Hematopoietic multipotent progenitor cell treated with erythropoietin and hydrocortisone succinate and interleukin-3 and kit ligand, for 15 days (in vitro differentiated cells): ENCODE data around the gene ARFGAP1.
"Not testable (repeated sequence)": the region's sequence is repeated elsewhere in the genome, so short reads cannot be mapped to it uniquely, and the experiment has no call there.

Source experiments
- DNase-seq: peaks from one replicate; pipeline ENCODE4 v3.0.0-alpha.2; 2015; ENCODE audit warnings: low spot score

Gene ARFGAP1

DNA sequence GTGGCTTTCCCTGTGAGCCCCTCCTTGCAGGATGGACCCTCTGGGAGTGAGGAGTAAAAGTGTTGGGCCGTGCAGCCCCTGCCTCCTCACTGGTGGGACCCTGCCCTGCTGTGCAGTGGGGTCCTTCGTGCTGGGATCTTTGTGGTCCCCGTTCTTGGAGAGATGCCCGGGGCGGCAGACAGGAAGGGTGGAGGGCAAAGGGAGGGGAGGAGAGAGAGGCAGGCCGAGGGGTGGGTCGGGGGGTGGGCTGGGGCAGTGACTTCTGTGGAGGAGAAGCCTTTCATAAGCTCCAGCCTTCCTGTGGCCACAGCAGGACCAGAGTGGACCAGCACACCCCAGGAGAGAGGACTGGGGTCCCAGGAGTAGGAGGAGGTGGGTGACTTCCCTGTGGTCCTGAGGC lies 20.3 kb downstream of the ARFGAP1 start, which contains the start of gene COL20A1:
Gene COL20A1 (plus strand): TSS at position 283 of the 400 bp plus-strand sequence. CDS start 1,922 bp downstream, outside the sequence.
- no peak for DNase-seq

DNA sequence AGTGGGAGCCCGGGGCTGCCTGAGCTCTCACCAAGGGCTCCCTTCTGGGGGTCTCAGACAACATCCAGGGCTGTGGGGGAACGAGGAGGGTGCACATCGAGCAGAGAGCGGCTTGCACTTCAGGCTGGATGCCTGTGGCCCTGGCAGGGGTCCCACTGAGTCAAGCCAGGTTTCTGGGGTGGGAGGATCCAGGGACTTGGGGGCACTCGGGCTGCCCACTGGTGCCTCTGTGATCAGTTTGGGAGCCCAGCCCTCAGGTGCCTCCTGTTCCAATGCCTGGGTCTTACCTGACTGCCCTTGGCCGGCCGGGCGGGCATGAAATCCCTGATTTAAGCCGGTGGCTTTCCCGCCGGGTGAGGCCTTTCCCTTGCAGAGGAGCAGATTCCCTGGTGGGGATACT lies 20.8 kb downstream of the ARFGAP1 start:
- DNase-seq, result no peak

DNA sequence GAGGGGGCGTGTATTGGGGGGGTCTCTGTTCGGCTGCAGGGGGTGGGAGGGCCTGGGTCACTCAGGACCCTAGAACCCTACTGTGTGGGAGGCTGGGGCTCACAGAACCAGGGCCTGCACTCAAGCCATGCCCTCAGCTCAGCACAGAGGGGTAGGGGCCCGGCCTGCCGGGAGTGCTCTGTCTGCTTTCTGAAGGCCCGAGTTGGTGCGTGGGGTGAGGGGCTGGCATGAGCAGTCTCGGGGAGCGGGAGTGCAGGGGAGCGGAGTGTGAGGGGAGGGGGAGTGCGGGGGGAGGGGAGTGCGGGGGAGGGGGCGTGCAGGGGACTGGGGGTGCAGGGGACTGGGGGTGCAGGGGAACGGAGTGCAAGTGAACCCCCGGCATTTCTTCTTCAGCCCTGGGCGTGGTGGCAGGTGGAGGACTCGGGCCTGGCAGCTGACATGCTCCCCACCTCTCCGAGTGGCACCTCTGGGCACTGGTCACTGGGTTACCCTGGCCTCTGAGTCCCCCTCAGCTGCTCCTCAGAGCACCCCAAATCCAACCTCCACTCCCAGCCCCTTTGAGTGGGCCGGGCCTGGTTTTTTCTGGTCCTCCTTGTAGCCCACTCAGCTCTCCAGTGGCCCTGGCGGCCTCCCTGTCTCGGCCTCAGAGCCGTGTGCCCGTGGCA lies 21.4 kb downstream of the ARFGAP1 start:
- no peak for DNase-seq

DNA sequence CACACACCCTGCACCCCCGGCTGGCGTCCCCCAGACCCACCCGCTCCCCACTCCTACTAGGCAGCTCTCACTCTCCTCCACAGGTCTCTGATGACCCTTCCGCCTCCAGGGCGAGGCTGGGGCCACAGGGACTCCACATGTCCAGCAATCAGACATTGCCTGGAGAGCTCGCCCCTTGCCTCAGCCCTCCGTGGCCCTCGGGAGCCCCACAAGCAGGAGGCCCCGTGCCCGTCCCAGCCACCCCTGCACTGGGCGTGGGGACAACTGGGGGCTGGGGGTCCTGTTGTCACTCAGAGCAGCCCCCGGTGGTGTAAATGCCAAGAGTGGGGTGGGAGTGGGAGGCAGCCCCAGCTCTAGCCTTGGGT lies 21.9 kb downstream of the ARFGAP1 start:
- no peak for DNase-seq

DNA sequence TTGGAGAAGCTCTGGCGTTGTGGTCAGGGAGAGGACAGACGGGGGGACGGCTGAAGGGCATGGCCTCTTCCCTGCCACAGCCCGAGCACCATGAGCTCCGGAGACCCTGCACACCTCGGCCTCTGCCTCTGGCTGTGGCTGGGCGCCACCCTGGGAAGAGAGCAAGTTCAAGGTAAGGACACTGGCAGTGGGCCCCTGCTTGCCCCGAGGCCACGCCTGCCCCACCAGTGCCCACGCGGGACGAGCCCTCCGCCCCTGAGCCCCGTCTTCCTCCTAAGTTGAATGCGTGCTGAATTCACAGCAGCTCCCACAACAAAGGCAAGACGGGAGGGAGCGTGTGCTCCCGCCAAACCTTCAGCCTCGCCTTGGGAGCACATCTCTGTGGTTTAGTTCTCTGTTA lies 22.4 kb downstream of the ARFGAP1 start:
- DNase-seq, result no peak

DNA sequence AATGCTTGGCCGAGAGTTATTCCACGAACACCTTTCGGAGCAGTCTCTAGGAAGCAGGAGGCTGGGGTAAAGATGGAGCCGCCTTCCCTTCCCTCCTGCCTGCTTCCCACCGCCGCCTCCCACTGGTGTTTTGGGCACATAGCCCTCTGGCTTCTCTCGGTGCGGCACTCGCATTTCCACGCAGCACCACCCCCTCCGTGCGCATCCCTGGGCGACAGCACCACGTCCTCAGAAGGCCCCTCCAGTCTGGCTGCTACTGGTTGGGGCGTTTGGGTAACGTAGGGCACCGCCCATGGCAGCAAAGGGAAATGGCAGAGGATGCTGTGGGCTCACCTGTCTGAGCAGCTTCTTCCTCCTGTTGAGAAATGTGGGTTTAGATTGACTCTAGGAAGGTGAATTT lies 22.8 kb downstream of the ARFGAP1 start:
- no peak for DNase-seq

DNA sequence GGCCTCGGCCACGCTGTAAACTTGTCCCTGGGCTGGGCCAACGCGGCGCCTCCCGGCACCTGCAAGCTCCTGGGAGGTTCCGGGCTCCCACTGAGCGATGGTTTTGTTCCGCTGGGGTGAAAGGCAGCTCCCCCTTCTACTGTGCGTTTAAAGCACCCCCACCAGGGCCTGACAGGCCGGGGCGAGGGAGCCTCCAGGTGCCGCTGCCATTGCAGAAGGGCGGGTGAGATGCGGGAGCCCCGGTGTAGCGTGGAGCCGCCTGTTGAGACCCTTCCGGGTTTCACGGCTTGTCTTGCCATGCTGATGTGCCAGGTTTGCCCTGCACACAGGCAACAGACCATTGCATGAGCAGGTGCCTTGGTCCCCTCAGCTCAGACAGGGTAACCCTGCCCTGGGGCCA lies 23.2 kb downstream of the ARFGAP1 start:
- DNase-seq, result no peak

DNA sequence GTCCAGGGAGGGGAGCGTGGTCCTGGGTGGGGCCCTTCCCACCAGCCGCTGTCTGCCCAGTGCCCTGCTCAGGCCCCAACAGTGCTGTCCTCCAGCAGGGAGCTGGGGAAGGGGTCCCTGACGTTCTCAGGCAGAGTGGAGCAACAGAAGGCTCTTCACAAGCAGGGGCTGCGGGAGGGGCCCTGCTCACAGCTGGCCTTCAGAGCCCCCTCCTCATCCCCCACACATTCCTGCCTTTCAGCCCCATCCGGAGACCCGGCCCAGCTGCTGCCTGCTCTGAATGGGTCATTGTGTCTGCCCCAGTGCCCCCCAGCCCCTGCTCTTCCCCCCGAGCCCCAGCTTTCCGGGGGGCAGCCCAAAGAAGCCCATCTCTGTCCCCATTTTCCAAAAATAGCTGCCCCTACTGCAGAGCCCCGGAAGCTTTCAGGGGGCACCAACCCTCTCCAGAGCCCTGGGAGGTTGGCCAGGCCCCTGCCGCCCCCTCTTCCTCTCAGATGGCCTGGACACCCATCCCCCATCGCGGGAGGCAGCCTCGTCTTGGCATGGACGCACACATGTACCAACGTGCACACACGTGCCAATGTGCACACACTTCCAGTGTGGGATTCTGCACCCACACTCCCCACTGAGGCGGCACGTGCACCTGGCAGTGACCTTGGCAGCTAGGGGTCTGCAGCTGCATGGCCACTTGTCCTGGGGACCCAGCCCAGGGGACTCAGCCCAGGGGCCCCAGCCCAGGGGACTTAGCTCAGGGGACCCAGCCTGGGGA lies 24.1 kb downstream of the ARFGAP1 start:
- no peak for DNase-seq

DNA sequence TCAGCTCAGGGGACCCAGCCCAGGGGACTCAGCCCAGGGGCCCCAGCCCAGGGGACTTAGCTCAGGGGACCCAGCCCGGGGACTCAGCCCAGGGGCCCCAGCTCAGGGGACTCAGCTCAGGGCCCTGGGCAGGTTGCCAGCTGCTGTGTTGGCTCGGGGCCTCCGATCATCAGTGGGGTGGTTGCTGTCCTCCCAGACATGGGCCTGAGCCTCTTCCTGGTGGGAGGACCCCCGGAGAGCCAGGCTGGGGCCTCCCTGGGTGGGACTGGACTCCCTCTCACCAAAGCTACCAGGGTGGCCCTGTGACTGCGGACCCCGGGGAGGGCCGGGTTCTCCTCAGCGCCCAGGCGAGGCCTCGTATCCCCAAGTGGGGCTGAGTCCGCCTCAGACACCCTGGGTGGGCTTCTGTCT lies 24.8 kb downstream of the ARFGAP1 start:
- no peak for DNase-seq

DNA sequence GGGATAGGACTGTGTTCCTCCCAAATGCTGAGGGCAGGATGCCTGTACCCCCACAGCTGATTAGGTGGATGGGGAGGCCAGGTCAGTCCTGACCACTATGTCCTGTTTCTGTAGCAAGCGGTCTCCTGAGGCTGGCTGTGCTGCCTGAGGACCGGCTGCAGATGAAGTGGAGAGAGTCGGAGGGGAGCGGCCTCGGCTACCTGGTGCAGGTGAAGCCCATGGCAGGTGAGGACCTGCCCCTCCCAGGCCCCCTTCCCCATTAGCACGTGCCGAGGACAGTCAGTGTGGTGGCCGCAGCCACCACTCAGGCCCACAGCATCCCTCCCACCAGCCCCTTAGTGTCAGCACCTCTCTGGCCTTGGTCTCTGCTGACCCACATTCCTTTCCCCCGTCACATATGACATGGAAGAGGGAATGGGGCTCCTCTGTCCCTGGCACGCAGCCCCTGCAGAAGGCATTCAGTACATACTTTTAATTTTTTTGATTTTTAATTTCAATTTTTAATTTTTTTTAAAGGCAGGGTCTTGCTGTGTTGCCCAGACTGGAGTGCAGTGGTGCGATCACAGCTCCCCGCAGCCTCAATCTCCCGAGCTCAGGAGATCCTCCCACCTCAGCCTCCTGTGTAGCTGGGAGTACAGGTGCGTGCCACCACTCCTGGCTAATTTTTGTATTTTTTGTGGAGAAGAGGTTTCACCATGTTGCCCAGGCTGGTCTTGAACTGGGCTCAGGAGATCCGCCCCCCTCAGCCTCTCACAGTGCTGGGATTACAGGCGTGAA lies 25.4 kb downstream of the ARFGAP1 start:
- DNase-seq, result no peak

DNA sequence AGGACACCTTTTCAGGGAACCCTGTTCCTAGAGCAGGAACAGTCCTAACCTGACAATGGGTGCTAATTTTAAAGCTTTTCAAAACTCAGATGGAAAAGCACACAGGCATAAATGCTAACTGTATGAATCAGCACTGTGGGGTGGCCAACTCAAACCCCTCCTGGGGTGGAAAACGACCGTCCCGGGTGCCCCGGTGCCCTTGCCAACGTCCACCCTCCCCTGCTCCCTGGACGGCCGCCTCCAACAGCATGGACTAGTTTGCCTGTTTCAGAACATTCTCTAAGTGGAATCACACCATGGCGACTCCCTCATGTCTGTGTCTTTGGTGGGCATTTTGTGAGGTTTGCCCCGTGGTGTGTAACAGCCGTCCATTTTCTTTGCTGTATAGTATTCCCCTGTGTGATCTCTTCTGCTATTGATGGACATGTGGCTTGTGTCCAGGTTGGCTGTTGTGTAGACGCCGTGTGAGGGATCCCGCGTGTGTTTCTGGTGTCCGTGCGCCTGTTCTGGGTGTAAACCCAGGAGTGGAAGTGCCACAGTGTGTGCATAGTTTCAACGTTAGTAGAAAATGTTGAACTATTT lies 26.2 kb downstream of the ARFGAP1 start:
- DNase-seq, result no peak

DNA sequence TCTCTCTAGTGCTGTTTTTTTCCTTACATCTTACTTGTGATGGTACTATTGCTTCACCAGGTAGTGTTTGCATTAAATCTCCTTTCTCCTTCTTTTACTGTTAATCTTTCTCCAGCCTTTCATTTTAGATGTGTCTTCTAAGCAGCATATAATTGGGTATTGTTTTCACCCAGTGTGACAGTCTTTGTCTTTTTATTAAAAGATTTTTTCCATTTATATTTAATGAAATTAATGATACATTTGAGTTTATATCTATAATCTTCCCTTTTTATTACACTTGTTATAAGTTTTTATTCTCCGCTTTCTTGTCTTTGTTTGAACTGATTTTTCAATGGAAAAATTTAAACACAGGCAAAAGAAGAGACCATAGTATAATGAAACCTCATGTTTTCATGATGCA lies 29.1 kb downstream of the ARFGAP1 start:
- DNase-seq, result no peak

DNA sequence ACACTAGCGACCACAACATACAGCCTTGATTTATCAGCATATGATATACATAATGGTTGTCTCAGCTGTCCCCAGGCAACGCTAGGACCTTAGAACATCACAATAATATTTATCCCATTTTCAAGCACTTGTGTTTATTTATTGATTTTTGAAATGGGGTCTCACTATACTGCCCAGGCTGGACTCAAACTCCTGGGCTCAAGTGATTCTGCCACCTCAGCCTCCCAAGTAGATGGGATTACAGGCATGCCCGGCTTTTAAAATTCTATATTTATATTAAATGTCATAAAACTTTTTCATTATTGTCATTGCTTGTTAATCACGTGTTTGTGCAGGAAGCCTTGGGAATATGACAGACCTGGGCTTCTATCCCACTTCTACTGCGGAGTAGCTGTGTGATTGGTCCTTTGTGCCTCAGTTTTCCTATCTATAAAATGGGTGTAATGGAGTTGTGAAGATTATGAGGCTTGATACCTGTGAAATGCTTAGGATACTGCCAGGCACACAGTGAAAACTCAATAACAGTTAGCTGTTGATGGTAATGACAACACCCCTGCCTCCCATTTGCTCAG lies 30.6 kb downstream of the ARFGAP1 start:
- DNase-seq, result no peak

DNA sequence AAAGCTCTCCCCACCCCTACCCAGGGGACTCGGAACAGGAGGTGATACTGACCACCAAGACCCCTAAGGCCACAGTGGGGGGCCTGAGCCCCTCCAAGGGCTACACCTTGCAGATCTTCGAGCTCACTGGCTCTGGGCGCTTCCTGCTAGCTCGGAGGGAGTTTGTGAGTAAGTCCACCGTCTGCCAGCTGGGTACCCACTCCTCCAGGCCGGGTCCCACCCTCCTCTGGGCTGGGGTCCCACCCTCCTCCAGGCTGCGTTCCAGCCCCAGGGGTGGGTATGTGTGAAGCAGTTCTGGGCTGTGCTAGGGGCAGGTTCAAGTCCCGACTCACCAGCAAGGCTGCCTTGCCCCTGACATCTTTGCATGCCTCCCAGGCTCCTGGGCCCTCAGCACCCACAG lies 32.8 kb downstream of the ARFGAP1 start:
- DNase-seq, result no peak

DNA sequence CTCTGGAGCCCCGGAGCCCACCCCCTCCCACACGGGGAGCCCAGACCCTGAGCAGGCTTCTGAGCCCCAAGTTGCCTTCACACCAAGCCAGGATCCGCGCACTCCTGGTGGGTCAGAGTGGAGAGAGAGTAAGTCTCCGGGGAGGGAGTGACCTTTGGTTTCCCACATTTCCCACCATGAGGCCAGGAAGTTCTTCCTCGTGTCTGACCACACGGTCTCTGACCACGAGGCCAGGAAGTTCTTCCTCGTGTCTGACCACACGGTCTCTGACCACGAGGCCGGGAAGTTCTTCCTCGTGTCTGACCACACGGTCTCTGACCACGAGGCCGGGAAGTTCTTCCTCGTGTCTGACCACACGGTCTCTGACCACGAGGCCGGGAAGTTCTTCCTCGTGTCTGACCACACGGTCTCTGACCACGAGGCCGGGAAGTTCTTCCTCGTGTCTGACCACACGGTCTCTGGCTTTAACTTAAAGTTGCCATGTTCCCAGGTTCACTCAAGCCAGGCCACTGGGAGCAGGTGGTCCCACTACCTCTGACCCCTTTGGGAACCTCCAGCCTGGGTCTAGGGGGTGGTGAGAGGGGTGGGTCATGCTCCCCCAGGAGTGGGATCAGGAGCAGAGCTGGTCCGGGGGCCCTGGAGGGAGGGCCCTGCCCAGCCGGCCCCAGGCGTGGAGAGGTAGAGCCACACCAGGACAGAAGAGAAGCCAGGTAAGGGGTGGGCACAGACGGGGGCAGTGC lies 33.5 kb downstream of the ARFGAP1 start:
- DNase-seq, result not testable (repeated sequence)

DNA sequence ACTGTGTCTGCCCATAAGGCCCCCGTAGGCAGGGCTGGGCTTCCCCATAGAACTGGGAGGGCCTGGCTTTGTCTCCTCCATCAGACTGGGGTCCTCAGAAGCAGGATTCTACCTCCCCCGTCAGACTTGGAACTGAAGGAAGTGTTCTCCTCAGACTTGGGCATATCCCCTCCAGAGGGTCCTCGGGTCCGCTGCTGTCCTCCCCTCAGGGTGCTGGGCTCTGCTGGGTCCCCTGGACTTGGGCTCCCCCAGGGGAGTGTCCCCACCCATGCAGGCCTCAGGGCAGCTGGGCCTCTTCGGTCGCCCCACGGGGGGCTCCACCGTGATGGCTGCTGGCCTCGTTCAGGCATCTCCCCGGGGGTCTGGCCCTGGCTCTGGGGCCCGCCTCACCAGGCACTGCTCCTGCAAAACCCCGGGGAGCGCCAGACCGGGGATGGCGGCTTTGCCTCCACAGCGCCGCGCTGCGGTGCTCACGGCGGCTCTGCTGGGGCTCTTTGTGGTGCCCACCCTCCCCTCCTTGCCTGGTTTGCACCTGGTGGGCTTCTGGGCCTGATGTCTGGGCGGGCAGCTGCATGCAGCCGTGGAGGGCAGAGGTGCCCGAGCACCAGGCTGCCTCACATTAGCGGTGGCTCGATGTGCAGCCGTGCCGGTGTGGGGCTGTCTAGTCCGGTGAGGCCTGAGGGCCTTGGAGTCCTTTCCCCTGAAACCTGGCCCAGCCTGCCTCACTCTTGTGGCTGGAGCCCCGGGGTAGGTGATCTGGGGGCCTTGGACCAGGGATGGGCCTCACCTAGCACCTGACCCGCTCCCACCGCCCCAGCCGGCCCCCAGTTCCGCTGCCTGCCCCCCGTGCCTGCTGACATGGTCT lies 34.3 kb downstream of the ARFGAP1 start:
- DNase-seq, result no peak

DNA sequence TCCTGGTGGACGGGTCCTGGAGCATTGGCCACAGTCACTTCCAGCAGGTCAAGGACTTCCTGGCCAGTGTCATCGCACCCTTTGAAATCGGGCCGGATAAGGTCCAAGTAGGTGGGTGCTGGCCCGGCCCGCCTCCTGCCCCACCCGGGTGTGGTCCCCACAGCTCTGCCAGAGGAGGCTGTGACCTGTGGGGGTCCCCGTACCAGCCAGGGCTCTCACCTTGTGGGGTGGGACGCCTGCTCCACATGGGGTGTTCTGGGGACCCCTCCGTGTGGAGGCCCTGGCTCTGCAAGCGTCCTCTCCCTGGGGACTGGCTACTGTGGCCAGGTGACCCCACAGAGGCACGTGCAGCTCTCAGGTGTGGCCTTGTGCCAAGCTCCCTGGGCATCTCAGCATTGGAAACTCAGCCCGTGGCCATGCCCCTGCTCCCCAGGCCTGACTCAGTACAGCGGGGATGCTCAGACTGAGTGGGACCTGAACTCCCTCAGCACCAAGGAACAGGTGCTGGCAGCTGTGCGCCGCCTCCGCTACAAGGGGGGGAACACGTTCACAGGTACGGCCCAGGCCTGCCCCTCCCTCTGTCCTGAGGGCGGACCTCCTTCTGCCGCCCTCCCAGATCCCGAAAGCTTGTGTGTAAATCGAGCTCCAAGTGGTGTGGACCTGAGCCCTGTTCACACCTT lies 35.1 kb downstream of the ARFGAP1 start:
- DNase-seq, result no peak

DNA sequence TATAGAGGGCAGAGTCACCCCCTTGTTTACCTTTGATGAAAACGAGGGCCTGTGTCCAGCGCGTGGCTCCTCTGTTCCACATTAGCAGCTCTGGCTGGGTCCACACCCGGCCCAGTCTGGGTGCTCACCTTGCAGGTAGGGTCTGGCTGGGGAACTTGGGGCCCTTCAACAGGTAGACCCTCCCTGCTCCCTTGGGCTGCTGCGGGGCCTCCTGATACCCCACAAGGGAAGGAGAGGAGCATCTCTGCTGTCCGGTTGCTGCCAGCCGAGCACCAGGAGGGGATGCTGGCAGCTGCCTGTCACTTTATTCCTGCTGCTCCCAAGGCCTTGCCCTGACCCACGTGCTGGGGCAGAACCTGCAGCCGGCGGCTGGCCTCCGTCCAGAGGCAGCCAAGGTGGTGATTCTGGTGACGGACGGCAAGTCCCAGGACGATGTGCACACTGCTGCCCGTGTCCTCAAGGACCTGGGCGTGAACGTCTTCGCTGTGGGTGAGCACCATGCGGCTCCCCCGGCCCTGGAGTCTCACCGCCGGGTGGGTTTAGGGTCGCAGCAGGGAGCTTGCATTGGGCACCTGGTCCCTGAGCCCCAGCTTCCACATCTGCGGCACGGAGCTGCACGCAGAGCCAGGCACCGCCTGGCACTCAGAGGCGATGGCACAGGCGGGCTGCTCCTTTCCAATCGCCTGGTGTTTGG lies 35.8 kb downstream of the ARFGAP1 start:
- no peak for DNase-seq
